K562 (cell line): ENCODE data around the gene LASP1NB.

Experiments
- ATAC-seq: fragments of 200-7000 bp; cut with Tn5 transposase; 3 replicates; pipeline ENCODE4 v1.9.1; 2020; ENCODE audit warnings: moderate library complexity
- BruUV-seq: library from RNA; stranded (reverse); fragments of 400-500 nt; replicated peaks from 2 replicates; lab custom pipeline; 2021; lab: Mats Ljungman, UMichigan
- CTCF ChIA-PET: fragments of 300-600 bp; formaldehyde crosslinking; extraction: SDS; loops from one replicate; lab custom pipeline; 2021; ENCODE audit warnings: low intra/inter-chr PET ratio; lab: Yijun Ruan, JAX
- POLR2A ChIA-PET: fragments of 300-600, 350-650 bp; sonication (Branson Sonifier 250); formaldehyde crosslinking; extraction: SDS; loops from one replicate; lab custom pipeline; 2021; ENCODE audit warnings: antibody characterized with exemption, inconsistent platforms; lab: Yijun Ruan, JAX
- DNase-seq, 4 experiments: peaks; one replicate each; pipeline versions ENCODE4 v3.0.0 to v3.0.0-alpha.2; 2011 to 2018; ENCODE audit warnings: low spot score in 3 of 4, mixed read lengths in 3 of 4; ENCODE audit errors: extremely low read depth in 1 of 4
- FAIRE-seq: peaks from 2 replicates; lab custom pipeline; 2011; peaks lifted over from hg19 to GRCh38; lab: Jason Lieb, UNC
- H2AFZ ChIP-seq: 2 replicates; pipeline ENCODE4 v1.6.0; 2011; ENCODE audit warnings: low read depth, low read length, control low read depth, inconsistent platforms
- H3K27ac ChIP-seq: fragments of 200-600 bp; 3 replicates; pipeline ENCODE4 v1.8.0; 2011; ENCODE audit warnings: low read depth, mild to moderate bottlenecking, control low read depth, inconsistent platforms, low read length, moderate library complexity, mixed read lengths; ENCODE audit errors: extremely low read depth
- H3K27me3 ChIP-seq, 2 experiments: fragments of 300-600 bp in 1 of 2; 2 replicates in 1 of 2; 3 replicates in 1 of 2; pipeline versions ENCODE4 v1.6.0 to v1.8.0; 2011; ENCODE audit warnings: inconsistent platforms in 2 of 2, low read length in 2 of 2, mild to moderate bottlenecking in 1 of 2, mixed read lengths in 1 of 2, moderate library complexity in 1 of 2; ENCODE audit not compliant: control insufficient read depth in 2 of 2, insufficient read depth in 2 of 2
- H3K36me3 ChIP-seq: fragments of 300-600 bp; 3 replicates; pipeline ENCODE4 v1.8.0; 2011; ENCODE audit warnings: mild to moderate bottlenecking, low read length, inconsistent platforms; ENCODE audit not compliant: control insufficient read depth, insufficient read depth
- H3K4me1 ChIP-seq, 2 experiments: fragments of 200-600 bp in 1 of 2; replicated peaks in 1 of 2; 2 replicates in 1 of 2; 3 replicates in 1 of 2; pipeline versions ENCODE4 v1.5.1 to v1.8.0; 2011; ENCODE audit warnings: inconsistent platforms in 2 of 2, low read length in 2 of 2, mild to moderate bottlenecking in 1 of 2, mixed read lengths in 1 of 2, moderate library complexity in 1 of 2; ENCODE audit not compliant: control insufficient read depth in 2 of 2, insufficient read depth in 2 of 2
- H3K4me2 ChIP-seq: 2 replicates; pipeline ENCODE4 v1.6.1; 2011; ENCODE audit warnings: low read length, control low read depth, inconsistent platforms, mixed read lengths; ENCODE audit not compliant: insufficient read depth
- H3K4me3 ChIP-seq: fragments of 200-600 bp; sonication (generic), shearing (Covaris generic); 2 replicates; pipeline ENCODE4 v1.5.1; 2016; ENCODE audit warnings: control low read depth, inconsistent platforms
- H3K79me2 ChIP-seq: fragments of 200-600 bp; 3 replicates; pipeline ENCODE4 v1.8.0; 2011; ENCODE audit warnings: low read length, inconsistent platforms; ENCODE audit not compliant: control insufficient read depth, insufficient read depth
- H3K9ac ChIP-seq, 2 experiments: 2 replicates each; pipeline versions ENCODE4 v1.6.0 to v1.6.1; 2011; ENCODE audit warnings: low read depth in 2 of 2, low read length in 2 of 2, control low read depth in 1 of 2, inconsistent platforms in 1 of 2, mild to moderate bottlenecking in 1 of 2, mixed read lengths in 1 of 2; ENCODE audit not compliant: insufficient read depth in 1 of 2
- H3K9me1 ChIP-seq: one replicate; pipeline ENCODE4 v1.6.0; 2011; ENCODE audit warnings: inconsistent platforms, mild to moderate bottlenecking, low read length, moderate library complexity; ENCODE audit not compliant: control insufficient read depth, insufficient read depth
- H3K9me3 ChIP-seq: replicated peaks from 2 replicates; pipeline ENCODE4 v1.5.1; 2011; ENCODE audit warnings: low read depth, low read length, inconsistent platforms; ENCODE audit not compliant: control insufficient read depth, insufficient read depth
- H4K20me1 ChIP-seq: replicated peaks from 2 replicates; pipeline ENCODE4 v1.6.1; 2011; ENCODE audit warnings: low read length, inconsistent platforms, mixed read lengths; ENCODE audit not compliant: control insufficient read depth, insufficient read depth
- ARID1B ChIP-seq: fragments of 450-650 bp; IDR thresholded peaks from 2 replicates; pipeline ENCODE4 v1.6.1; 2016; ENCODE audit warnings: antibody characterized with exemption, mild to moderate bottlenecking, inconsistent platforms
- CBX5 ChIP-seq: IDR thresholded peaks from 2 replicates; pipeline ENCODE4 v1.6.1; 2014; ENCODE audit warnings: low read depth, borderline replicate concordance
- MEIS2 ChIP-seq: fragments of 450-650 bp; IDR thresholded peaks from 2 replicates; pipeline ENCODE4 v1.6.1; 2014; ENCODE audit warnings: mild to moderate bottlenecking; ENCODE audit not compliant: partially characterized antibody
- ZNF431 ChIP-seq: sonication (generic); formaldehyde crosslinking; IDR thresholded peaks from 2 replicates; pipeline ENCODE4 v1.8.0; 2022; ENCODE audit warnings: mild to moderate bottlenecking, missing genetic modification reagents
- ZNF76 ChIP-seq: fragments of 250-450 bp; sonication (Bioruptor Pico); IDR thresholded peaks from 2 replicates; pipeline ENCODE4 v1.4.0; 2020; ENCODE audit warnings: mild to moderate bottlenecking, moderate library complexity, borderline replicate concordance
- WGBS: fragments of 100-300 bp; shearing (Covaris generic); methylation state at CpG from one replicate; pipeline ENCODE4 v1.1.6; 2016; ENCODE audit warnings: low coverage, mixed read lengths; ENCODE audit not compliant: insufficient coverage; ENCODE audit errors: missing lambda C conversion rate; 5-methylcytosine and 5-hydroxymethylcytosine counted together
- in situ Hi-C: fragments of 300-500 bp; cut with MboI; formaldehyde crosslinking; loops from 4 replicates; pipeline ENCODE4 v1.15.0; 2018; ENCODE audit warnings: inconsistent platforms, mixed read lengths
- intact Hi-C: fragments of 100-400 bp; cut with micrococcal nuclease; formaldehyde crosslinking; loops from 2 replicates; pipeline ENCODE4 v1.14.2; 2022
- TF ChIP-seq, protein P1 (sequence below): sonication (generic); formaldehyde crosslinking; IDR thresholded peaks from 2 replicates; pipeline ENCODE4 v1.8.0; 2022; ENCODE audit warnings: missing genetic modification reagents, mild to moderate bottlenecking, moderate library complexity, borderline replicate concordance

Gene LASP1NB

DNA sequence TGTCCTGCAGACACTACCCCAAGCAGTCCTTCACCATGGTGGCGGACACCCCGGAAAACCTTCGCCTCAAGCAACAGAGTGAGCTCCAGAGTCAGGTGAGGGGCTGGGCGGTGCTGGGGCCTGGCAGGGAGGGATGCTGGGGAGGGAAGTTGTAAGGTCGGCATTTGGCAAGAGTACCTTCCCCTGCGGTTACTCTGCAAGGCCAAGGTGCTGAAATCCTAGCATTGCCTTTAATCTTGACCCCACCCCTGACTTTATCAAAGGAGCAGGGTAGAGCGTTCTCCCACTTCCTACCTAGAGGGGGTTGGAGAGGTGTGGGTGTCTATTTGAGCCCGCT lies 35.0 kb upstream of the LASP1NB start:
- H2AFZ ChIP-seq, result no peak overlapping the region
- CTCF ChIA-PET, result no interaction called here
- ATAC-seq (no peak), DNase-seq (no peak)
- H4K20me1 ChIP-seq, result peaks cover 30% of the 10 kb centered on the region
- peaks cover 12% of the 10 kb centered on the region; the same call in 2 of the 3 replicates for H3K79me2 ChIP-seq
- peak overlapping the region in 1 of 2 experiments; percentile 77; a peak in 2 of 4 replicates for H3K9ac ChIP-seq
- H3K27ac ChIP-seq, result no peak overlapping the region
- POLR2A ChIA-PET, result no interaction called here
- intact Hi-C loops, result no loop called here
- no peaks in the 10 kb centered on the region for H3K9me3 ChIP-seq
- H3K4me1 ChIP-seq, result peaks cover 20 to 30% of the 10 kb centered on the region in 2 experiments; a peak in 4 of 5 replicates
- WGBS, result 88% methylated on average over 7 of the region's 8 CpGs
- peaks cover 86% of the 10 kb centered on the region; the same call in 2 of the 3 replicates for H3K36me3 ChIP-seq
- in situ Hi-C loops, result no loop called here
- no peak for TF ChIP-seq ARID1B
- no peak for TF ChIP-seq ZNF76
- TF ChIP-seq CBX5, result no peak
- TF ChIP-seq, protein P1, sequence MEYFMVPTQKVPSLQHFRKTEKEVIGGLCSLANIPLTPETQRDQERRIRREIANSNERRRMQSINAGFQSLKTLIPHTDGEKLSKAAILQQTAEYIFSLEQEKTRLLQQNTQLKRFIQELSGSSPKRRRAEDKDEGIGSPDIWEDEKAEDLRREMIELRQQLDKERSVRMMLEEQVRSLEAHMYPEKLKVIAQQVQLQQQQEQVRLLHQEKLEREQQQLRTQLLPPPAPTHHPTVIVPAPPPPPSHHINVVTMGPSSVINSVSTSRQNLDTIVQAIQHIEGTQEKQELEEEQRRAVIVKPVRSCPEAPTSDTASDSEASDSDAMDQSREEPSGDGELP (CRISPR knock-in tag), result no peak
- TF ChIP-seq ZNF431 (CRISPR knock-in tag), result no peak
- TF ChIP-seq MEIS2, result no peak
- TF ChIP-seq, all 486 proteins: peak for 0
- no TSS peak for BruUV-seq
- H3K9me1 ChIP-seq, result peaks cover 6% of the 10 kb centered on the region
- FAIRE-seq, result no peak
- no peaks in the 10 kb centered on the region for H3K27me3 ChIP-seq
- H3K4me3 ChIP-seq, result no peak overlapping the region
- H3K4me2 ChIP-seq, result no peak overlapping the region
